ENCODE results near the gene DPEP2.
"Not testable (repeated sequence)": the region's sequence is repeated elsewhere in the genome, so short reads cannot be mapped to it uniquely, and the experiment has no call there.

Gene DPEP2

DNA sequence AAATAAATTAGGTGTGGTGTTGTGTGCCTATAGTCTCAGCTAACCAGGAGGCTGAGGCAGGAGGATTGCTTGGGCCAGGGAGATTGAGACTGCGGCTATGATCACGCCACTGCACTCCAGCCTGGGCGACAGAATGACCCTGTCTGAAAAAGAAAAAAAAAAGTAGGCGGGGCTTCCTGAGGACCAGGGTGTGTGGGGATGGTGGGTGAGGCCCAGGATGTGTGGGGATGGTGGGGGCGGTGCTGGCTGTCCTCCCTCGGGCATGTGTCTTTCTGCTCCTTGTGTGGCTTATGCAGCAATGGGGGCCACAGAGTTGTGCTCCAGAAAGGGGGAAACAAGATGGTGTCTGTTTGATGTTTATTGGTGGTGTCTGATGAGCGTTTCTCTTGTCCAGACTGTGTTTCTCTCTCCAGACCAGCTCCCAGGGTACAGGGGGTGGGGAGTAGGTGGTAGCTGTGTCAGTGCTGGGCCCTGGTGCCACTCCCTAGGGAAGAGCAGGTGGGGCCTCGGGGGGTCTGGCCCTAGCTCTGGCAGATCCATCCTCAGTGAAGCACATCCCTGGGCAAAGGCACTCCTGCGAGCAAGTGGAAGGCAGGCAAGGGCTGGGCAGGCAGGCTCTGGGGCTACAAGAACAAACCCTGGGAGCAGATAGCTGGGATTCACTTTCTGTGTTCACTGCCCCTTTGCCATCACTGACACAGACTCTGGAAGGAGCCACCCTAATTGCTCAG is 57.6 kb downstream of the DPEP2 start:
- peak overlapping the region; percentile 11 for H3K27ac ChIP-seq (ENCODE audit: low read depth, low read length, poor library complexity, severe bottlenecking)

DNA sequence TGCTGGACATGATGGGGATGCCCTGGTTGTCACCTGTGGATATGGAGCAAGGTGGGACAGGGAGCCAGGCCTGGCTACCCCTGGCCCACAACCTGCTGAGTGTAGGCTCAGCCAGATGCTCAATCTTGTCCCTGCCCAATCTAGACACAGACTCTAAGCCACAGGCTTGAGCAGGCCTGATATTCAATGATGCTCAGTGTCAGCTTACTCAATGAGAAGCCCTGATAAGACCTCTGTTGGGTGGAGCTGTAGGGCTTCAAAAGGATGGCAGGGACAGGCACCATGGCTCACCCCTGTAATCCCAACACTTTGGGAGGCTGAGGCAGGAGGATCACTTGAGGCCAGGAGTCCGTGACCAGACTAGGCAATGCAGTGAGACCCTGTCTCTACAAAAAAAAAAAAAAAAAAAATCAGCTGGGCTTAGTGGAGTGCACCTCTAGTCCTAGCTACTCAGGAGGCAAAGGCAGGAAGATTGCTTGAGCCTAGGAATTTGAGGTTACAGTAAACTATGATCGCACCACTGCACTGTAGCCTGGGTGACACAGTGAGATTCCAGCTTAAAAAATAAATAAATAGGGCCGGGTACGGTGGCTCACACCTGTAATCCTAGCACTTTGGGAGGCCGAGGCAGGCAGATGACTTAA is 58.7 kb downstream of the DPEP2 start:
- no peaks in the 10 kb centered on the region for H3F3A ChIP-seq (ENCODE audit: insufficient read depth, low read length)
- H3K79me2 ChIP-seq (ENCODE audit: insufficient read depth, low read length): no peaks in the 10 kb centered on the region
- no peaks in the 10 kb centered on the region for H3K9me3 ChIP-seq (ENCODE audit: low read length)
- H3K36me3 ChIP-seq (ENCODE audit: insufficient read depth, low read length): peaks cover 12% of the 10 kb centered on the region; the same call in 1 of the 2 replicates
- H3K9ac ChIP-seq (ENCODE audit: low read length): peak overlapping the region; percentile 5; the same call in 1 of the 2 replicates
- H4K20me1 ChIP-seq (ENCODE audit: insufficient read depth, low read length): no peaks in the 10 kb centered on the region
- peaks cover 48% of the 10 kb centered on the region for H3K4me1 ChIP-seq (ENCODE audit: insufficient read depth, low read length, severe bottlenecking)
- H2AFZ ChIP-seq (ENCODE audit: low read length): no peak overlapping the region
- H3K9me2 ChIP-seq (ENCODE audit: low read depth, low read length): no peaks in the 10 kb centered on the region
- H3K27me3 ChIP-seq (ENCODE audit: insufficient read depth, low read length): no peaks in the 10 kb centered on the region
- no peak overlapping the region for H3K4me3 ChIP-seq (ENCODE audit: low read depth, low read length, poor library complexity, severe bottlenecking)
- TF ChIP-seq EZH2 (IDR thresholded peaks at IDR 0.05; ENCODE audit: borderline replicate concordance, low read length): no peak
- TF ChIP-seq, protein P1, sequence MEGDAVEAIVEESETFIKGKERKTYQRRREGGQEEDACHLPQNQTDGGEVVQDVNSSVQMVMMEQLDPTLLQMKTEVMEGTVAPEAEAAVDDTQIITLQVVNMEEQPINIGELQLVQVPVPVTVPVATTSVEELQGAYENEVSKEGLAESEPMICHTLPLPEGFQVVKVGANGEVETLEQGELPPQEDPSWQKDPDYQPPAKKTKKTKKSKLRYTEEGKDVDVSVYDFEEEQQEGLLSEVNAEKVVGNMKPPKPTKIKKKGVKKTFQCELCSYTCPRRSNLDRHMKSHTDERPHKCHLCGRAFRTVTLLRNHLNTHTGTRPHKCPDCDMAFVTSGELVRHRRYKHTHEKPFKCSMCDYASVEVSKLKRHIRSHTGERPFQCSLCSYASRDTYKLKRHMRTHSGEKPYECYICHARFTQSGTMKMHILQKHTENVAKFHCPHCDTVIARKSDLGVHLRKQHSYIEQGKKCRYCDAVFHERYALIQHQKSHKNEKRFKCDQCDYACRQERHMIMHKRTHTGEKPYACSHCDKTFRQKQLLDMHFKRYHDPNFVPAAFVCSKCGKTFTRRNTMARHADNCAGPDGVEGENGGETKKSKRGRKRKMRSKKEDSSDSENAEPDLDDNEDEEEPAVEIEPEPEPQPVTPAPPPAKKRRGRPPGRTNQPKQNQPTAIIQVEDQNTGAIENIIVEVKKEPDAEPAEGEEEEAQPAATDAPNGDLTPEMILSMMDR (IDR thresholded peaks at IDR 0.05; ENCODE audit: low read length): no peak
- peak overlapping the region; percentile 51; the same call in 1 of the 2 replicates for H3K4me2 ChIP-seq (ENCODE audit: low read length)
- peak overlapping the region; percentile 48 for H3K27ac ChIP-seq (ENCODE audit: low read depth, low read length, poor library complexity, severe bottlenecking)

More for the DNA sequence above, 57.6 kb downstream of the DPEP2 start:
- Histone ChIP-seq H4K20me1 (ENCODE audit: insufficient read depth, low read length) (no peaks in the 10 kb centered on the region), H3K9ac (ENCODE audit: low read length) (no peak overlapping the region; the same call in 1 of the 2 replicates), H3F3A (ENCODE audit: insufficient read depth, low read length) (no peaks in the 10 kb centered on the region), H2AFZ (ENCODE audit: low read length) (no peak overlapping the region), H3K27me3 (ENCODE audit: insufficient read depth, low read length) (no peaks in the 10 kb centered on the region), H3K9me2 (ENCODE audit: low read depth, low read length) (no peaks in the 10 kb centered on the region), H3K36me3 (ENCODE audit: insufficient read depth, low read length) (peaks cover 14% of the 10 kb centered on the region; the same call in 1 of the 2 replicates), H3K79me2 (ENCODE audit: insufficient read depth, low read length) (no peaks in the 10 kb centered on the region), H3K9me3 (ENCODE audit: low read length) (no peaks in the 10 kb centered on the region), H3K4me2 (ENCODE audit: low read length) (no peak overlapping the region), H3K4me3 (ENCODE audit: low read depth, low read length, poor library complexity, severe bottlenecking) (no peak overlapping the region), H3K4me1 (ENCODE audit: insufficient read depth, low read length, severe bottlenecking) (peaks cover 48% of the 10 kb centered on the region)
- TF ChIP-seq, protein P1 (IDR thresholded peaks at IDR 0.05; ENCODE audit: low read length): no peak
- no peak for TF ChIP-seq EZH2 (IDR thresholded peaks at IDR 0.05; ENCODE audit: borderline replicate concordance, low read length)

DNA sequence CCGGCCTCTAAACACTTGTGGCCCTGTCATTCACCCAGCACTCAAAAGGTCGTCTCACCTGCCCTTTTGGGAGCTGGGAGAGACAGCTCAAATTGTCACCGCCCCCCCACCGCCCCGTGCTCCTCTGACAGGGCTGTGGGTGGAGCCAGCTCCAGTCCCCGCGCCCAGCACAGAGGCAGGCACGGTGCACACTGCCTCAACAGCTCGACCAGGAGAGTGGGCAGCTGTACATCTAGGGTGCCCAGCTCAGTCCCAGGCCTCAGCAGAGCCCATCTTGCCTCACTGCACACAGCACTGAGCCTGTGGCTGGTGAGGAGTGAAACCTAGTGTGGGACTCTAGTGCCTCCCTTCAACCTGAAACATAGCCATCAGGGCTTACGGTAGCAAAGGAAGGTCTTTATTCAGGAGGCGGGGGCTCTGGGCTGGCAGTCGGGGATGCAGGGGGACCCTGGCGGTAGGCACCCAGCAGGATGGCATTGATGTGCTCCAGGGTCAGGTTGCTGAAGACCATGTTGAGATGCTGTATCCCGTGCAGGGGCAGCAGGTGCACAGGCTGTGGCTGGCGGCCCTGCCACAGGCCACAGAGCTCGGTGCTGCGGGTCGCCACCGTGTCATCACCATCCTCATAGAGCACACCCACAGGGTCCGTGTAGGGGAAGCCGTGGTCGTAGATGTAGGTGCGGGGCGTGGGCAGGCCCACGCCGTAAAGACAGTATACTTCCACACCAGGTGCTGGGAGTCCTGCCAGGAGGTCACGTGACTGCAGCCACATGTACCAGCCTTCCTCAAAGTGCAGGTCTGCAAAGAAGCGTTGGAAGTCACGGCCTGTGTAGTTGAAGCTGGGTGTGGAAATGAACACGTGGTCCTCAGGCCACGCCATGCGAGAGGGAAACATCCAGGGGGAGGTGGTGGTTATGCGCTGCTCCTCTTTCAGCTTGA is 59.5 kb downstream of the DPEP2 start:
- Histone ChIP-seq H3K4me1 (ENCODE audit: insufficient read depth, low read length, severe bottlenecking) (peaks cover 54% of the 10 kb centered on the region), H2AFZ (ENCODE audit: low read length) (no peak overlapping the region), H3K9ac (ENCODE audit: low read length) (peak overlapping the region; percentile 22; the same call in 1 of the 2 replicates), H3K27me3 (ENCODE audit: insufficient read depth, low read length) (no peaks in the 10 kb centered on the region), H3F3A (ENCODE audit: insufficient read depth, low read length) (no peaks in the 10 kb centered on the region), H3K9me3 (ENCODE audit: low read length) (no peaks in the 10 kb centered on the region), H3K4me3 (ENCODE audit: low read depth, low read length, poor library complexity, severe bottlenecking) (peak overlapping the region; percentile 14), H4K20me1 (ENCODE audit: insufficient read depth, low read length) (no peaks in the 10 kb centered on the region), H3K4me2 (ENCODE audit: low read length) (peak overlapping the region; percentile 51), H3K27ac (ENCODE audit: low read depth, low read length, poor library complexity, severe bottlenecking) (peak overlapping the region; percentile 48), H3K9me2 (ENCODE audit: low read depth, low read length) (no peaks in the 10 kb centered on the region), H3K36me3 (ENCODE audit: insufficient read depth, low read length) (peaks cover 9% of the 10 kb centered on the region; the same call in 1 of the 2 replicates), H3K79me2 (ENCODE audit: insufficient read depth, low read length) (no peaks in the 10 kb centered on the region)
- TF ChIP-seq, protein P1 (IDR thresholded peaks at IDR 0.05; ENCODE audit: low read length): no peak
- TF ChIP-seq EZH2 (IDR thresholded peaks at IDR 0.05; ENCODE audit: borderline replicate concordance, low read length): no peak

DNA sequence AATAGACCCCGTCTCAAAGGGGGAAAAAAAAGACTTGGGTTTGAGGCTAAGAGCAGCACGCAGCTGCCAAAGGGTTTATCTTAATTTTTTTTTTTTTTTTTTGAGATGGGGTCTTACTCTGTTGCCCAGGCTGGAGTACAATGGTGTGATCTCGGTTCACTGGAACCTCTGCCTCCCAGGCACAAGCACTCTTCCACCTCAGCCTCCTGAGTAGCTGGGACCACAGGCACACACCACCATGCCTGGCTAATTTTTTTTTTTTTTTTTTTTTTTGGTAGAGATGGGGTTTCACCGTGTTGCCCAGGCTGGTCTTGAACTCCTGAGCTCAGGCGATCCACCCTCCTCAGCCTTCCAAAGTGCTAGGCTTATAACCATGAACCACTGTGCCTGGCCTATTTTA is 61.6 kb downstream of the DPEP2 start:
- not testable (repeated sequence) for H3K27ac ChIP-seq (ENCODE audit: low read depth, low read length, poor library complexity, severe bottlenecking); H3K4me3 ChIP-seq (ENCODE audit: low read depth, low read length, poor library complexity, severe bottlenecking)
- peaks cover 18% of the 10 kb centered on the region; the same call in 1 of the 2 replicates for H3K36me3 ChIP-seq (ENCODE audit: insufficient read depth, low read length)

More for the DNA sequence above, 61.6 kb downstream of the DPEP2 start:
- not testable (repeated sequence) for H3K27me3 ChIP-seq (ENCODE audit: insufficient read depth, low read length); H3F3A ChIP-seq (ENCODE audit: insufficient read depth, low read length); H3K9me2 ChIP-seq (ENCODE audit: low read depth, low read length); H3K9ac ChIP-seq (ENCODE audit: low read length); H3K79me2 ChIP-seq (ENCODE audit: insufficient read depth, low read length); H2AFZ ChIP-seq (ENCODE audit: low read length); H3K9me3 ChIP-seq (ENCODE audit: low read length); H4K20me1 ChIP-seq (ENCODE audit: insufficient read depth, low read length)
- Histone ChIP-seq H3K4me1 (ENCODE audit: insufficient read depth, low read length, severe bottlenecking) (peaks cover 49% of the 10 kb centered on the region), H3K4me2 (ENCODE audit: low read length) (peak overlapping the region; percentile 81)
